Middle frontal gyrus (tissue), 1 donor: ENCODE data around the gene MYBPC2.

ENCODE experiments used
- DNase-seq: peaks from one replicate; pipeline ENCODE4 v3.0.0-alpha.2; 2015; ENCODE audit warnings: low spot score; ENCODE audit errors: extremely low spot score

MYBPC2 gene

GRCh38 chr19:50513746-50514345 is 81.2 kb downstream of the MYBPC2 start, which contains the start of gene ASPDH:
ASPDH (minus strand) TSS chr19:50513913; CDS start chr19:50513823, 90 bp downstream.
- no peak for DNase-seq

- DNase-seq, result peak; percentile 72
Observed at GRCh38 chr19:50514346-50515167, 81.9 kb downstream of the MYBPC2 start.

- no peak for DNase-seq
Observed at GRCh38 chr19:50515168-50515561, 82.5 kb downstream of the MYBPC2 start.
